HL-60 (cell line): ENCODE results near the gene TENM3.

Source experiments
- DNase-seq, 2 experiments: peaks; one replicate each; pipeline ENCODE4 v3.0.0-alpha.2; 2010 to 2020; ENCODE audit warnings: low read depth in 1 of 2, low spot score in 1 of 2
- H3K27ac ChIP-seq: fragments of 250-450 bp; sonication (Bioruptor Pico); replicated peaks from 2 replicates; pipeline ENCODE4 v1.5.1; 2020; ENCODE audit warnings: mild to moderate bottlenecking, moderate library complexity
- H3K27me3 ChIP-seq: fragments of 250-450 bp; sonication (Bioruptor Pico); 2 replicates; pipeline ENCODE4 v1.5.1; 2021; ENCODE audit warnings: mild to moderate bottlenecking, moderate library complexity; ENCODE audit not compliant: insufficient read depth, poor library complexity, severe bottlenecking
- H3K4me3 ChIP-seq: replicated peaks from 2 replicates; pipeline ENCODE4 v1.5.1; 2011; ENCODE audit warnings: mild to moderate bottlenecking, control low read depth, low read length; ENCODE audit not compliant: insufficient read depth
- GABPA ChIP-seq: IDR thresholded peaks from 2 replicates; pipeline ENCODE4 v1.6.1; 2012; ENCODE audit warnings: low read depth
- POLR2AphosphoS5 ChIP-seq: IDR thresholded peaks from 2 replicates; pipeline ENCODE4 v1.6.1; 2012; ENCODE audit warnings: low read depth
- SPI1 ChIP-seq: IDR thresholded peaks from 2 replicates; pipeline ENCODE4 v1.6.1; 2012; ENCODE audit warnings: low read depth, mild to moderate bottlenecking, borderline replicate concordance
- TF ChIP-seq, protein P1 (sequence below): IDR thresholded peaks from one replicate; pipeline ENCODE4 v1.5.1; 2011; ENCODE audit warnings: low read length, control low read depth, inconsistent platforms; ENCODE audit not compliant: insufficient read depth
- TF ChIP-seq, protein P2 (sequence below): IDR thresholded peaks from 2 replicates; pipeline ENCODE4 v1.6.1; 2012; ENCODE audit warnings: low read depth; ENCODE audit not compliant: insufficient replicate concordance

Gene TENM3

DNA sequence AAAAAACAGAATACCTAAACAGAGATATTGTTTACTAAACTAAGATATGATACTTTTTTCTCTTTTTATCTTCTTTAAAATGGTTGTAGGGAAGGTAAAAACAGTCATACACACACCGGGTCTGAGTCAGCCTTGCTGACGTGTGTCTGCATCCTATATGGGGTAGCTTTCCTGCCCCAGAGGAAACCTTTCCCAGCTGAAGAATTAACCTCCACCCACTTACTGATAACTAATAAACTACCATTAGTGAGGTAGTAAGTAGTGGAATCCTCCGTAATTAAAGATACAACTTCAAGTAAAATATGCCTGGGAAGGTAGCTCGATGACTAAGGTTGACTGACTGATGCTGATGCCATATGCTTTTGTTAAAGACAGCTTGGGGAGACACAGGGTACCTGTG, 361.8 kb downstream of the TENM3 start:
- no peak overlapping the region for H3K4me3 ChIP-seq
- no peak overlapping the region for H3K27ac ChIP-seq
- no peaks in the 10 kb centered on the region for H3K27me3 ChIP-seq
- DNase-seq: no peak
- TF ChIP-seq, protein P1, sequence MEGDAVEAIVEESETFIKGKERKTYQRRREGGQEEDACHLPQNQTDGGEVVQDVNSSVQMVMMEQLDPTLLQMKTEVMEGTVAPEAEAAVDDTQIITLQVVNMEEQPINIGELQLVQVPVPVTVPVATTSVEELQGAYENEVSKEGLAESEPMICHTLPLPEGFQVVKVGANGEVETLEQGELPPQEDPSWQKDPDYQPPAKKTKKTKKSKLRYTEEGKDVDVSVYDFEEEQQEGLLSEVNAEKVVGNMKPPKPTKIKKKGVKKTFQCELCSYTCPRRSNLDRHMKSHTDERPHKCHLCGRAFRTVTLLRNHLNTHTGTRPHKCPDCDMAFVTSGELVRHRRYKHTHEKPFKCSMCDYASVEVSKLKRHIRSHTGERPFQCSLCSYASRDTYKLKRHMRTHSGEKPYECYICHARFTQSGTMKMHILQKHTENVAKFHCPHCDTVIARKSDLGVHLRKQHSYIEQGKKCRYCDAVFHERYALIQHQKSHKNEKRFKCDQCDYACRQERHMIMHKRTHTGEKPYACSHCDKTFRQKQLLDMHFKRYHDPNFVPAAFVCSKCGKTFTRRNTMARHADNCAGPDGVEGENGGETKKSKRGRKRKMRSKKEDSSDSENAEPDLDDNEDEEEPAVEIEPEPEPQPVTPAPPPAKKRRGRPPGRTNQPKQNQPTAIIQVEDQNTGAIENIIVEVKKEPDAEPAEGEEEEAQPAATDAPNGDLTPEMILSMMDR: no peak
- no peak for TF ChIP-seq GABPA
- TF ChIP-seq, protein P2, sequence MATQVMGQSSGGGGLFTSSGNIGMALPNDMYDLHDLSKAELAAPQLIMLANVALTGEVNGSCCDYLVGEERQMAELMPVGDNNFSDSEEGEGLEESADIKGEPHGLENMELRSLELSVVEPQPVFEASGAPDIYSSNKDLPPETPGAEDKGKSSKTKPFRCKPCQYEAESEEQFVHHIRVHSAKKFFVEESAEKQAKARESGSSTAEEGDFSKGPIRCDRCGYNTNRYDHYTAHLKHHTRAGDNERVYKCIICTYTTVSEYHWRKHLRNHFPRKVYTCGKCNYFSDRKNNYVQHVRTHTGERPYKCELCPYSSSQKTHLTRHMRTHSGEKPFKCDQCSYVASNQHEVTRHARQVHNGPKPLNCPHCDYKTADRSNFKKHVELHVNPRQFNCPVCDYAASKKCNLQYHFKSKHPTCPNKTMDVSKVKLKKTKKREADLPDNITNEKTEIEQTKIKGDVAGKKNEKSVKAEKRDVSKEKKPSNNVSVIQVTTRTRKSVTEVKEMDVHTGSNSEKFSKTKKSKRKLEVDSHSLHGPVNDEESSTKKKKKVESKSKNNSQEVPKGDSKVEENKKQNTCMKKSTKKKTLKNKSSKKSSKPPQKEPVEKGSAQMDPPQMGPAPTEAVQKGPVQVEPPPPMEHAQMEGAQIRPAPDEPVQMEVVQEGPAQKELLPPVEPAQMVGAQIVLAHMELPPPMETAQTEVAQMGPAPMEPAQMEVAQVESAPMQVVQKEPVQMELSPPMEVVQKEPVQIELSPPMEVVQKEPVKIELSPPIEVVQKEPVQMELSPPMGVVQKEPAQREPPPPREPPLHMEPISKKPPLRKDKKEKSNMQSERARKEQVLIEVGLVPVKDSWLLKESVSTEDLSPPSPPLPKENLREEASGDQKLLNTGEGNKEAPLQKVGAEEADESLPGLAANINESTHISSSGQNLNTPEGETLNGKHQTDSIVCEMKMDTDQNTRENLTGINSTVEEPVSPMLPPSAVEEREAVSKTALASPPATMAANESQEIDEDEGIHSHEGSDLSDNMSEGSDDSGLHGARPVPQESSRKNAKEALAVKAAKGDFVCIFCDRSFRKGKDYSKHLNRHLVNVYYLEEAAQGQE: no peak
- TF ChIP-seq SPI1: no peak
- no peak for TF ChIP-seq POLR2AphosphoS5

- no peak for TF ChIP-seq GABPA
- no peak for TF ChIP-seq SPI1
- TF ChIP-seq, protein P1: no peak
- TF ChIP-seq POLR2AphosphoS5: no peak
- TF ChIP-seq, protein P2: no peak
- Histone ChIP-seq H3K27me3 (no peaks in the 10 kb centered on the region), H3K4me3 (no peak overlapping the region), H3K27ac (no peak overlapping the region)
- DNase-seq: no peak
These were observed 365.3 kb downstream of the TENM3 start for GRCh38 chr4:182608525-182608924.

DNA sequence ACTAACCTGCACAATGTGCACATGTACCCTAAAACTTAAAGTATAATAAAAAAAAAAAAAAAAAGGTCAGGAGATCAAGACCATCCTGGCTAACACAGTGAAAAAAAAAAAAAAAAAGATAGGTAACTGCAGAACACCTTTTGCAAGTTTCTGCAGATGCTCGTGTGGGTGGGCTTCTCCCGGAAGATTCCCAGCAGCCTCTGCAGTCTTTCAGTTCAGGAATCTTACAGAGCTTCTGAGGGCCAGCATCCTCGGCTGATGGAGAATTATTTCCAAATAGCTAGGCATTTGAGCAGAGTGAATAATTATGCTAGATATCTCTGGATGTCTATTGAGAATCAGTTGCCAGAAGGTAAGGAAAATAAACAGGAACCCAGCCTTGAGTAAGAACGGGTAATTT, 373.3 kb downstream of the TENM3 start:
- Histone ChIP-seq H3K4me3 (no peak overlapping the region), H3K27me3 (no peaks in the 10 kb centered on the region), H3K27ac (no peak overlapping the region)
- no peak for DNase-seq
- TF ChIP-seq POLR2AphosphoS5: no peak
- TF ChIP-seq, protein P1: no peak
- no peak for TF ChIP-seq SPI1
- TF ChIP-seq GABPA: no peak
- TF ChIP-seq, protein P2: no peak
